MV-4-11 (cell line): ENCODE measurements around the gene NCKAP1.
"Not testable (repeated sequence)": the region's sequence is repeated elsewhere in the genome, so short reads cannot be mapped to it uniquely, and the experiment has no call there.

Experiments
- DNase-seq: peaks from one replicate; lab custom pipeline; 2025; lab: John Stamatoyannopoulos, UW

Gene NCKAP1

GRCh38 chr2:183038341-183039300, at the start of gene NCKAP1:
Gene NCKAP1, minus strand, starts transcription at chr2:183038457. Its CDS starts 358 bp downstream, at chr2:183038099.
- DNase-seq, result no peak

- DNase-seq, result no peak
These were observed 43.7 kb upstream of the NCKAP1 start for GRCh38 chr2:183081911-183082310.

GRCh38 chr2:183079139-183079775, 41.0 kb upstream of the NCKAP1 start:
- no peak for DNase-seq

- peak; percentile 79 for DNase-seq
These were observed 40.3 kb upstream of the NCKAP1 start, which contains the start of gene DUSP19 for GRCh38 chr2:183078464-183079138. Gene DUSP19, plus strand, starts transcription at chr2:183078747. Its CDS starts 187 bp downstream, at chr2:183078934.

GRCh38 chr2:183078163-183078463, 39.9 kb upstream of the NCKAP1 start:
- peak; percentile 27 for DNase-seq

- DNase-seq, result no peak
These were observed 33.9 kb upstream of the NCKAP1 start for GRCh38 chr2:183072177-183072576.

GRCh38 chr2:183070942-183071844, 32.9 kb upstream of the NCKAP1 start:
- DNase-seq, result no peak

- no peak for DNase-seq
These were observed 30.9 kb upstream of the NCKAP1 start for GRCh38 chr2:183069174-183069573.

- no peak for DNase-seq
These were observed 30.3 kb upstream of the NCKAP1 start for GRCh38 chr2:183068561-183068960.

- no peak for DNase-seq
These were observed 24.8 kb upstream of the NCKAP1 start for GRCh38 chr2:183063083-183063482.

GRCh38 chr2:183060571-183061231, 22.4 kb upstream of the NCKAP1 start:
- DNase-seq, result no peak

GRCh38 chr2:183059561-183059960, 21.3 kb upstream of the NCKAP1 start:
- peak; percentile 30 for DNase-seq

GRCh38 chr2:183057333-183057985, 19.2 kb upstream of the NCKAP1 start:
- DNase-seq, result no peak

GRCh38 chr2:183049420-183049819, 11.2 kb upstream of the NCKAP1 start:
- no peak for DNase-seq

- not testable (repeated sequence) for DNase-seq
These were observed 9.3 kb upstream of the NCKAP1 start for GRCh38 chr2:183047486-183048125.

GRCh38 chr2:183043580-183043979, 5.3 kb upstream of the NCKAP1 start:
- not testable (repeated sequence) for DNase-seq

- no peak for DNase-seq
These were observed 2.3 kb upstream of the NCKAP1 start for GRCh38 chr2:183040604-183041003.

GRCh38 chr2:183037553-183038340, 510 bp downstream of the NCKAP1 start:
- no peak for DNase-seq

GRCh38 chr2:183037074-183037552, 1.1 kb downstream of the NCKAP1 start:
- DNase-seq, result peak; percentile 4
